HG03095 (cell line): ENCODE measurements around the gene PM20D2.

Experiments
- ATAC-seq: cut with Tn5 transposase; IDR thresholded peaks from one replicate; pipeline ENCODE4 v1.9.1; 2021; ENCODE audit warnings: moderate library complexity; ENCODE audit not compliant: unreplicated experiment

PM20D2 gene

GRCh38 chr6:89199579-89199978, 53.7 kb downstream of the PM20D2 start:
- ATAC-seq, result no peak

- ATAC-seq, result no peak
Measured at GRCh38 chr6:89200706-89201215, 54.9 kb downstream of the PM20D2 start.

GRCh38 chr6:89204096-89204495, 58.2 kb downstream of the PM20D2 start:
- no peak for ATAC-seq

DNA sequence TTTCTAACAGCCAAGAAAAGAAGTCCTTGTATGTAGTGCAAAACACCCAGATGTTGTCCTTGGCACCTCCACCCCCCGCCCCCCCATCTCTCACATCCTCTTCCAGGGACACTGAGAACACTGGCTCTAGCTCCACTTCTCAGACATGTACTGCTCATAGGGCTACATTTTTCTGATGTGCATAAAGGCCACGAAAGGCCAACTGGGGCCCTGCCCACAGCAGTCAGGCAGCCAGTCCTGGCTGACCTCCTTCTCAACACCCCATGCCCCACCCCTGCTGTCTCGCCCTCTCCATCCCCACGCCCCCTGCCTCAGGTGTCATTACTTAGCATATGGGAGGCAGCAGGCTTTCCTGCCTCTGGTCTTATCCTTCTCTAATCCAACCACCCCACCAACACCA, 60.0 kb downstream of the PM20D2 start:
- ATAC-seq, result no peak

GRCh38 chr6:89208551-89208950, 62.7 kb downstream of the PM20D2 start:
- ATAC-seq, result no peak

DNA sequence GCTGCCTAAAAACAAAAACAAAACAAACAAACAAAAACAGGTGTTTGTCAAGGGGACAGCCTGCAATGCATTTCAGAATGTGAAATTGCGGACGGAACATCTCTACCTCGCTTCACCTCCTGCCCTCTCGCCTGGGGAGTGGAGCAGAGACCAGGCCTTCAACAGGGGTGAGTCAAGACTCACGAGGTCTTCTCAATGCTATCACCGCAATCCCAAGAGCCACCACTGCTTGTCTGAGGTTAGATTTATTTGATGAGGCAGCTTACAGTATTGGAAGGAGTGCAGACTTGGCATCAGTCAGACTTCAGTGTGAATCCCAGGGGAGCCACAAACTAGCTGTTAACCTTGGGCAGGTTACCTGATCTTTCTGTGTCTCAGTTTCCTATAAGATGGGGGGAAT, 63.6 kb downstream of the PM20D2 start:
- no peak for ATAC-seq

- ATAC-seq, result no peak
Measured at GRCh38 chr6:89212472-89212871, 66.6 kb downstream of the PM20D2 start.

DNA sequence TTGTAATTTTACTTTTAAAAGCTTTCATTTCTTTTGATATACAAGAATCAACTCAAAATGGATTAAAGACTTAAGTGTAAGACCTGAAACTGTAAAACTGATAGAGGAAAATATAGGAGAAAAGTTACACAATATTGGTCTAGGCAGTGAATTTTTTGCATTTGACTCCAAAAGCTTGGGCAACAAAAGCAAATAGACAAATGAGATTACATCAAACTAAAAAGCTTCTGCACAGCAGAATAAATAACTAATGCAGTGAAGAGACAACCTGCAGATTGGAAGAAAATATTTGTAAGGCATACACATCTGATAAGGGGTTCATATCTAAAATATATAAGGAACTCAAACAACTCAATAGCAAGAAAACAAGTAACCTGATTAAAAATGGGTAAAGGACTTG, 68.3 kb downstream of the PM20D2 start:
- no peak for ATAC-seq
